HFF-Myc (cell line): ENCODE results near the gene NEK10.

Experiments
- DNase-seq: peaks from one replicate; pipeline ENCODE4 v3.0.0-alpha.2; 2011; ENCODE audit warnings: low read depth; ENCODE audit errors: extremely low read depth
- H3K4me3 ChIP-seq: replicated peaks from 2 replicates; pipeline ENCODE4 v1.5.1; 2011; ENCODE audit warnings: low read depth, mild to moderate bottlenecking, control low read depth, low read length
- TF ChIP-seq, protein P1 (sequence below): IDR thresholded peaks from 2 replicates; pipeline ENCODE4 v1.5.1; 2012; ENCODE audit warnings: mild to moderate bottlenecking, low read depth, low read length, control low read depth; ENCODE audit errors: missing control alignments

Gene NEK10

DNA sequence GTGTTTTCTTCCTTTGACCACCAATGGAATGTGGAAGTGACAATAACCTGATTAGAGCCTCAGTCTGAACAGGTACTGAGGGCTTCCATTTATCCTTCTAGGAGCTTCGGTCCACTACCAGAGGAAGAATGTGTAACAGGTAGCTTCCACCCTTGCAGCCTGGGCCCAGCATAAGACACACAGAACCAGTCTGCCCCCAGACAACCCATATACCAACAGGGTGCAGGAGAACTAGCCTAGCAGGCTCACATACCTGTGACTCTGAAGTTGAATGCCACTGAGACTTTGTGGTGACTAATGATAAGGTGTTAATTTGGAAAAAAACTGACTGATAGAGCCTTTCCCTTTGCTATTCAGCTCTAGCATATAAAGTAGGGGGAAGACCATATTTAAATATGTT, 166.2 kb downstream of the NEK10 start:
- DNase-seq = no peak
- TF ChIP-seq, protein P1, sequence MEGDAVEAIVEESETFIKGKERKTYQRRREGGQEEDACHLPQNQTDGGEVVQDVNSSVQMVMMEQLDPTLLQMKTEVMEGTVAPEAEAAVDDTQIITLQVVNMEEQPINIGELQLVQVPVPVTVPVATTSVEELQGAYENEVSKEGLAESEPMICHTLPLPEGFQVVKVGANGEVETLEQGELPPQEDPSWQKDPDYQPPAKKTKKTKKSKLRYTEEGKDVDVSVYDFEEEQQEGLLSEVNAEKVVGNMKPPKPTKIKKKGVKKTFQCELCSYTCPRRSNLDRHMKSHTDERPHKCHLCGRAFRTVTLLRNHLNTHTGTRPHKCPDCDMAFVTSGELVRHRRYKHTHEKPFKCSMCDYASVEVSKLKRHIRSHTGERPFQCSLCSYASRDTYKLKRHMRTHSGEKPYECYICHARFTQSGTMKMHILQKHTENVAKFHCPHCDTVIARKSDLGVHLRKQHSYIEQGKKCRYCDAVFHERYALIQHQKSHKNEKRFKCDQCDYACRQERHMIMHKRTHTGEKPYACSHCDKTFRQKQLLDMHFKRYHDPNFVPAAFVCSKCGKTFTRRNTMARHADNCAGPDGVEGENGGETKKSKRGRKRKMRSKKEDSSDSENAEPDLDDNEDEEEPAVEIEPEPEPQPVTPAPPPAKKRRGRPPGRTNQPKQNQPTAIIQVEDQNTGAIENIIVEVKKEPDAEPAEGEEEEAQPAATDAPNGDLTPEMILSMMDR = no peak
- H3K4me3 ChIP-seq = no peak overlapping the region

DNA sequence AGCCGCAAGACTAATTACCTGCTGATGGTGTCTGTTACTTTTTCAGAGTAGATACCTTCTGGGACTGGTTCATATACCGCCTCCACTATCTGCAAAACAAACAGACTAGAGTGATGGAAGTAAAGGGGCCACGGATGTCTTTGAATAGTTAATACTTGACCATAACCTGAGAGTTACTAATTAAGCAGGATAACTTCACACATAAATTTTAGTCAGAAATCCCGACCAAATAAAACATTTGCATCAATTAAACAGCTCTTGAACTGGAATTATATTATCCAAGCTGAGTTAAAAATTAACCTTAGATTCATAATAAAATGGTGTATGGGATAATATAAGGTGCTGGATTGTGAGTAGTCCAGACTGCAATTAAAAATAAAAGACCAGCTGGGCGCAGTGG, 167.7 kb downstream of the NEK10 start:
- TF ChIP-seq, protein P1 = no peak
- no peak overlapping the region for H3K4me3 ChIP-seq
- no peak for DNase-seq

DNA sequence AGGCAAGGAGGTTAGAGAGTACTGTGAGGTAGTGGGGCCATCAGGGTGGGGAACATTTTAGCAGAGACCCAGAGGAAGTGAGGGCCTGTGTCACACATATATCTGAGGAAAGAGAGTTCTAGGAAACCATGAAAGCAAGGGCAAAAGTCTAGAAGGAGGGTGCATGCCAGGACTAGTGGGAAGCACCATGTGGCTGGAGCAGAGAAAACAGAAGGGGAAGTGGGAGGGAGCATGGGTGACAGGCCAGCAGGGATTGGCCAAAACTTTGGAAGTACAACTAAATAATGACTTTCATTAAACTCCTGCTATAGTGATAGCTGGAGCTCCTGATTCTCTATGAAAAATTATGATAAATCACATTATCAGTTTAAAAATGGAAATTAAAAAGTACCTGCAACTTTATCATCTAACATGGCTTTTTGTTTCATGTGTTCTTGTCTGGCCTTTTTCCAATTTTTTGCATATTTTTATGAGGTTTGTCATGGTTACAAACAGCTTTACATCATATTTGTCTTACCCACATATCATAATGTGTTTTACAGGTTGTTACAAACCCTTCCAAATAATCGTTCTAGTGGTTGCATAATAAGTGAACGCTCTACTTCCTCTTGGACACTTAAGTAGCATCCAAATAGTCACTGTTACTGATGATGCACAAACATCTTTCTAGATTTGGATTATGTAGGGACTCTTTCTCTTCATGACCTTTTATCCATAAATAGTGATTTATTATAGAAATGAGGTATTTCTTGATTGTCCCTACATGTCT, 168.3 kb downstream of the NEK10 start:
- DNase-seq = no peak
- TF ChIP-seq, protein P1 = no peak
- H3K4me3 ChIP-seq = no peak overlapping the region

DNA sequence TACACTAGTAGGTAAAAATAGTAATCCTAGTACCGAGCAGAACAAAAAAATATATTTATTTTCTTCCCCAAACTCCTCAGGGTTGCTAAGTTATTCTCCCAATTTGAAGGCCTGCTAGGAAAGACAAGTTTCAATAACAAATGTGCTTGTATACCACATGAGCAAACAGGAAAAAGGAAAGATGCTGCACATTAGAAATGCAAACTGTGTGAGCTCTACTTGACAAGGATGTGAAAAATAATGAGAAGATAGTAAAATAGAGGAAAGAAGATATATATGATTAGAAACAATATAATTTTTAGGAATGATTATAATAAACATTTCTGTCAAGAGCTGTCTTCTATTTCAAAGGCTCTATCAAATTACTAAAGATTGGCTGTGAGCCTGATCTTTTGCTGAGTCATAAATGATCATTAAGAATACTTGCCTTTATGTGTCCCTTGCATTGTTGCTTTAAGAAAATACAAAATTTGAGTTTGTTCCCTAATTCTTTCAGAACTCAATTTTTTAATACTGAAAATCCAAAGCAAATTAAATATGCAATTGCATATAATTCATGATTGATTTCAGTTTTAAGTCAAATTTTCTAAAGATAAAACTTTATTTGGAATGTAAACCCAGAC, 174.2 kb downstream of the NEK10 start:
- no peak for DNase-seq

DNA sequence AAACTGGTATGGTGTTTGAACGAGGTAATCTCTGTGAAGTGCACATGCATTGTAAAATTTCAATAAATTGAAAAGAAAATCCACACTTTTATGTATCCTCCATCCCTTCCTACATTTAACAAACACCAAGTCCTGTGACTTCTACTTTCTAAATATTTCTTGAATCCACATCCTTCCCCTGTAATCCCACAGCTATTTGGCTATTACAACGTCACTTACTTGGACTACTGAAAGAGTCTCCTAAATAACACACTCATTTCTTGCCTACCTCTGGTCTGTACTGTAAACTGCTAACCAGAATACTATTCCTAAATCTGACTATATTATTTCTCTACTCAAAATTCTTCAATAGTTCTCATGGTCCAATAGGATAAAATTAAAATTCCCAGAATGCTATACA, 176.1 kb downstream of the NEK10 start:
- no peak for DNase-seq
- TF ChIP-seq, protein P1 = no peak
- H3K4me3 ChIP-seq = no peak overlapping the region

More for the DNA sequence above, 174.2 kb downstream of the NEK10 start:
- H3K4me3 ChIP-seq = no peak overlapping the region
- TF ChIP-seq, protein P1 = no peak

DNA sequence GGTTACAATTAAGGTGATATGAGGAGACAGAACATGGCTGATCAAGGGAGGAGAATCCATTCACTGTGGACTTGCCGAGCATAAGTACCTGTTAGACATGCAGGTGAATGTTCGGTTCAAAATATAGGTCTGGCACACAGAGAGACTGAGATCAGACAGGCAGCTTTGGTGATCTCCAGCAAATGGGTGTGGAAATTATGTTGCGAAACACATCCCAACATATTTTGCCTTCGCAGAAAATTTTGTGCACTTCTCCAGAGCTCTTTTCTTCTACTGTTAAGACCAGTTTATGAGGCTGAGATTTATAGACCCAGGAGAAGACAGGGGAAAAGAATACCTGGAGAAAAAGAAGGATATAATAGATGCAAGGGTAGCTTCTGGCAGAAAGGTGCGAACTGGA, 183.2 kb downstream of the NEK10 start:
- TF ChIP-seq, protein P1 = no peak
- DNase-seq = no peak
- no peak overlapping the region for H3K4me3 ChIP-seq
